Measurements from ENCODE around the gene DEPDC1B. TPM values are rescaled to one million over a fixed set of nuclear protein-coding genes. Genes with fewer than 3 reads are reported as not detected.

The DEPDC1B gene
- total RNA-seq, 6 donors from 2014 or later: 0.49 to 3.1 (median 0.72) TPM; not detected in 1

DNA sequence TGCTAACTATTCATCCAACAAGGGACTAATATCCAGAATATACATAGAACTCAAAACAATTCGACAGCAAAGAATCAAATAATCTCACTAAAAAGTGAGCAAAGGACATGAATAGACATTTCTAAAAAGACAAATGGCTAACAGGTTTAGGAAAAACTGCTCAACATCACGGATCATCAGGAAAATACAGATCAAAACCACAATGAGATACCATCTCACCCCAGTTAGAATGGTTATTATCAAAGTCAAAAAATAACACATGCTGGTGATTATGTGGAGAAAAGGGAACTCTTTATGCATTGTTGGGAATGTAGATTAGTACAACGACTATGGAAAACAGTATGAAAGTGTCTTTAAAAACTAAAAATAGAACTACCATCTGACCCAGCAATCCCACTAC lies 150.1 kb downstream of the DEPDC1B start:
- TF ChIP-seq EP300 (IDR thresholded peaks at IDR 0.05): no peak
- TF ChIP-seq POLR2A (IDR thresholded peaks at IDR 0.05): no peak
- TF ChIP-seq, protein P1, sequence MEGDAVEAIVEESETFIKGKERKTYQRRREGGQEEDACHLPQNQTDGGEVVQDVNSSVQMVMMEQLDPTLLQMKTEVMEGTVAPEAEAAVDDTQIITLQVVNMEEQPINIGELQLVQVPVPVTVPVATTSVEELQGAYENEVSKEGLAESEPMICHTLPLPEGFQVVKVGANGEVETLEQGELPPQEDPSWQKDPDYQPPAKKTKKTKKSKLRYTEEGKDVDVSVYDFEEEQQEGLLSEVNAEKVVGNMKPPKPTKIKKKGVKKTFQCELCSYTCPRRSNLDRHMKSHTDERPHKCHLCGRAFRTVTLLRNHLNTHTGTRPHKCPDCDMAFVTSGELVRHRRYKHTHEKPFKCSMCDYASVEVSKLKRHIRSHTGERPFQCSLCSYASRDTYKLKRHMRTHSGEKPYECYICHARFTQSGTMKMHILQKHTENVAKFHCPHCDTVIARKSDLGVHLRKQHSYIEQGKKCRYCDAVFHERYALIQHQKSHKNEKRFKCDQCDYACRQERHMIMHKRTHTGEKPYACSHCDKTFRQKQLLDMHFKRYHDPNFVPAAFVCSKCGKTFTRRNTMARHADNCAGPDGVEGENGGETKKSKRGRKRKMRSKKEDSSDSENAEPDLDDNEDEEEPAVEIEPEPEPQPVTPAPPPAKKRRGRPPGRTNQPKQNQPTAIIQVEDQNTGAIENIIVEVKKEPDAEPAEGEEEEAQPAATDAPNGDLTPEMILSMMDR (IDR thresholded peaks at IDR 0.05): no peak
- TF ChIP-seq POLR2AphosphoS5 (IDR thresholded peaks at IDR 0.05): no peak
- WGBS, 2 donors: 54 to 66% methylated on average over 3 of the region's 3 CpGs
- Histone ChIP-seq H3K36me3 (no peaks in the 10 kb centered on the region), H3K9me3 (no peaks in the 10 kb centered on the region), H3K4me1 (no peaks in the 10 kb centered on the region), H3K27ac (no peak overlapping the region), H3K27me3 (no peaks in the 10 kb centered on the region), H3K4me3 (no peak overlapping the region)
- DNase-seq (no peak), ATAC-seq (ENCODE audit: low FRiP score in 2 of 2) (no peak)

Other genes with a start within 250 kb of the DEPDC1B start
- 10 to 100 TPM in 2 of 6 donors, 1 to 10 TPM in 4; 1.9 to 17.7 (median 6.7) TPM for gene ELOVL7, start 144.1 kb upstream of the DEPDC1B start, total RNA-seq
- gene ERCC8, start 244.9 kb upstream of the DEPDC1B start, total RNA-seq: 10 to 100 TPM in 3 of 6 donors, 1 to 10 TPM in 3; 5.8 to 17.2 (median 11.2) TPM
- 10 to 100 TPM in 5 of 6 donors, not detected in 1; 14.2 to 41.6 (median 20.5) TPM for gene NDUFAF2, start 245.0 kb upstream of the DEPDC1B start, total RNA-seq